Tibial nerve (tissue), 4 donors: ENCODE measurements around the gene ZFX.
A peak's percentile ranks its signal among the peaks of the same experiment; 100 is the strongest.

Experiments
- CTCF ChIP-seq, 5 experiments: fragments of 200-600 bp in 3 of 5; fragments of 450-650 bp in 2 of 5; sonication (generic) in 3 of 5; IDR thresholded peaks; one replicate each; pipeline ENCODE4 v1.5.1; 2016 to 2019; ENCODE audit warnings: antibody characterized with exemption in 5 of 5, mild to moderate bottlenecking in 3 of 5, moderate library complexity in 2 of 5
- EP300 ChIP-seq, 2 donors: sonication (generic); formaldehyde crosslinking; IDR thresholded peaks; one replicate each; pipeline ENCODE4 v1.6.1; 2017; ENCODE audit warnings: antibody characterized with exemption in 2 of 2, mild to moderate bottlenecking in 1 of 2
- POLR2A ChIP-seq, 2 donors: fragments of 450-650 bp; IDR thresholded peaks; one replicate each; pipeline ENCODE4 v1.6.1; 2017; ENCODE audit warnings: antibody characterized with exemption in 2 of 2, mild to moderate bottlenecking in 2 of 2, moderate library complexity in 2 of 2

GRCh38 chrX:24148121-24148520, 1.4 kb upstream of the ZFX start:
- TF ChIP-seq CTCF (IDR thresholded peaks at IDR 0.05): no peak
- peak in 1 of 2 donors; percentile 17 for TF ChIP-seq POLR2A (IDR thresholded peaks at IDR 0.05)
- TF ChIP-seq EP300 (IDR thresholded peaks at IDR 0.05): no peak
